ENCODE results near the gene HAUS8. TPM values are rescaled to one million over a fixed set of nuclear protein-coding genes. Genes with fewer than 3 reads are reported as not detected.

HAUS8 gene
- polyA plus RNA-seq, 3 donors, result 2.5 to 9.3 (median 4.4) TPM

DNA sequence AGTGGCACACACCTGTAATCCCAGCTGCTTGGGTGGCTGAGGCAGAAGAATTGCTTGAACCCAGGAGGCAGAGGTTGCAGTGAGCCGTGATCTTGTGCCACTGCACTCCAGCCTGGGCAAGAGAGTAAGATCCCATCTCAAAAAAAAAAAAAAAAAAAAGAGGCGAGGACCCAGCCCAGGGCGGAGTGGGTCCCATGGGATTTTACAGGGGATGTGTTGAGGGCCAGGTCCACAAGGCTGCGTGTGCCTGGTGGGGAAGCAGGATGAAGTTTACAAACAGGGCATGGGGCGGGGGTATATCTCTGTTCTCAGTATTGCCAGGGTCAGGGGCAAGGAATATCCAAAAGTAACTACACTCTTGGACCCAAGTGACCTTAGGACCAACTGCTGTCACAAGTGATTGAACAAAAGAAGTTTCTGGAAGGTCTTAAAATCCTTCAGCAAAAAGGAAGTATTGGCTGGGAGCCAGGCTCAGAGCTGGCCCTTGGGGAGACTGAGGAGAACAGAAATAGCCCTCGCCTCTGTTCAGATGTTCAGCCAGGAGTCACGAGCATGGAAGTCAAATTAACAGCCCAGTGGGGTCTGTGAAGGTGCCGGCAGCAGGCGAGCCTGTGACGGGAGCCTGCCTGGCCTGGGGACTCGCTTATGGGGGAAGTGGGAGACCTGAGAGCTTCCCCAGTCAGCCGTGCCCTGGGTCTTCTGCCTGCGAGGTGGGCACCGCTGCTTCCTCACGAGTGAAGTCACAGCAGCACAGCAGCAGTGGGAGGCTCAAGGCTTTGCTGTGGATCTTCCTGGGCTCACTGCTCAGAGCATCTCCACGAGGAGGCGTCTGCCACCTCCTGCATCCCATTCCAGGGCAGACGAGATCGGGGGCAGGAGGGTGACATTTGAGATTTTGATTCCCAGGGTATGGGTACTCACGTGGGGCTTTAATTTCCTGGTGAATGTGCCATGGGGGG, 6.7 kb upstream of the HAUS8 start:
- no peak overlapping the region for H3K4me2 ChIP-seq (replicated peaks; ENCODE audit: extremely low read depth, low read length, poor library complexity, severe bottlenecking)
- H3K9me3 Mint-ChIP-seq, result peaks cover 0 to 1% (median 0%) of the 10 kb centered on the region in 7 donors
- H3K4me3 ChIP-seq (replicated peaks in 1 of 3; ENCODE audit: low read depth in 2 of 3, low read length in 3 of 3), result no peak overlapping the region
- intact Hi-C loops (cut with micrococcal nuclease), result no loop called here
- peaks cover 29 to 44% of the 10 kb centered on the region in 2 donors for H3K4me1 ChIP-seq (ENCODE audit: control insufficient read depth in 1 of 2, insufficient read depth in 2 of 2, low read length in 2 of 2)
- H3K36me3 ChIP-seq (replicated peaks in 1 of 2; ENCODE audit: control insufficient read depth in 1 of 2, insufficient read depth in 2 of 2, low read length in 2 of 2), result peaks cover 10 to 52% of the 10 kb centered on the region in 2 donors
- H3K4me1 Mint-ChIP-seq, result peaks cover 62% of the 10 kb centered on the region
- no peak overlapping the region for H3K9ac ChIP-seq (ENCODE audit: insufficient read depth, low read length, poor library complexity, severe bottlenecking)
- peaks cover 0 to 4% (median 0%) of the 10 kb centered on the region in 3 donors for H3K27me3 Mint-ChIP-seq (ENCODE audit: low read depth in 3 of 3)
- peaks cover 98% of the 10 kb centered on the region for H4K20me1 ChIP-seq (ENCODE audit: insufficient read depth, low read length)
- peak overlapping the region in 6 of 7 donors; percentile 11 to 82 (median 63) for H3K27ac Mint-ChIP-seq
- TF ChIP-seq CTCF (IDR thresholded peaks at IDR 0.05), result no peak
- no peaks in the 10 kb centered on the region for H3K9me3 ChIP-seq (replicated peaks in 1 of 2; ENCODE audit: control insufficient read depth in 1 of 2, insufficient read depth in 1 of 2, low read length in 2 of 2)
- peaks cover 100% of the 10 kb centered on the region for H3K79me2 ChIP-seq (ENCODE audit: insufficient read depth, low read length)
- H2AFZ ChIP-seq (ENCODE audit: insufficient read depth, low read depth, low read length, poor library complexity, severe bottlenecking), result no peak overlapping the region
- no peak for DNase-seq
- WGBS (ENCODE audit: insufficient coverage), result 67% methylated on average over 13 of the region's 20 CpGs
- H3K27me3 ChIP-seq (ENCODE audit: control insufficient read depth in 2 of 2, insufficient read depth in 2 of 2, low read length in 2 of 2), result no peaks in the 10 kb centered on the region
- H3K36me3 Mint-ChIP-seq, result peaks cover 62 to 86% of the 10 kb centered on the region in 2 donors
- H3K27ac ChIP-seq (ENCODE audit: low read depth in 1 of 2, low read length in 2 of 2), result peak overlapping the region in 1 of 2 donors; percentile 51
- H3K4me3 Mint-ChIP-seq, result no peak overlapping the region

DNA sequence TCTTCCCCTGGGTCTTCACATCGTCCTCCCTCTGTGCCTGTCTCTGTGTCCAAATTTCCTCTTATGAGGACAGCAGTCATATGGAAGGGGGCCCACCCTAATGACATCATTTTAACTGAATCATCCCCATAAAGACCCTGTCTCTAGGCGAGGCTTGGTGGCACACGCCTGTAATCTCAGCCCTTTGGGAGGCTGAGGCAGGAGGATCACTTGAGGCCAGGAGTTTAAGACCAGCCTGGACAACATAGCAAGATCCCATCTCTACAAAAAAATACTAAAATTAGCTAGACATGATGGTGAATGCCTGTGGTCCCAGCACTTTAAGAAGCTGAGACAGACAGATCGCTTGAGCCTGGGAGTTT, 5.2 kb upstream of the HAUS8 start:
- peaks cover 34 to 49% of the 10 kb centered on the region in 2 donors for H3K4me1 ChIP-seq (ENCODE audit: control insufficient read depth in 1 of 2, insufficient read depth in 2 of 2, low read length in 2 of 2)
- no peak for TF ChIP-seq CTCF (IDR thresholded peaks at IDR 0.05)
- no peaks in the 10 kb centered on the region for H3K27me3 ChIP-seq (ENCODE audit: control insufficient read depth in 2 of 2, insufficient read depth in 2 of 2, low read length in 2 of 2)
- peaks cover 0 to 36% of the 10 kb centered on the region in 2 donors for H3K36me3 ChIP-seq (replicated peaks in 1 of 2; ENCODE audit: control insufficient read depth in 1 of 2, insufficient read depth in 2 of 2, low read length in 2 of 2)
- H3K9me3 Mint-ChIP-seq, result no peaks in the 10 kb centered on the region
- no peak for DNase-seq
- intact Hi-C loops (cut with micrococcal nuclease), result no loop called here
- H3K4me1 Mint-ChIP-seq, result peaks cover 63% of the 10 kb centered on the region
- no peak overlapping the region for H3K4me3 Mint-ChIP-seq
- H4K20me1 ChIP-seq (ENCODE audit: insufficient read depth, low read length), result peaks cover 95% of the 10 kb centered on the region
- H3K27me3 Mint-ChIP-seq (ENCODE audit: low read depth in 3 of 3), result peaks cover 0 to 3% (median 0%) of the 10 kb centered on the region in 3 donors
- H3K79me2 ChIP-seq (ENCODE audit: insufficient read depth, low read length), result peaks cover 98% of the 10 kb centered on the region
- peaks cover 51 to 73% of the 10 kb centered on the region in 2 donors for H3K36me3 Mint-ChIP-seq
- H3K4me2 ChIP-seq (replicated peaks; ENCODE audit: extremely low read depth, low read length, poor library complexity, severe bottlenecking), result no peak overlapping the region
- H3K4me3 ChIP-seq (replicated peaks in 1 of 3; ENCODE audit: low read depth in 2 of 3, low read length in 3 of 3), result no peak overlapping the region
- peak overlapping the region in 4 of 7 donors; percentile 72 to 98 (median 86) for H3K27ac Mint-ChIP-seq
- WGBS (ENCODE audit: insufficient coverage), result 100% methylated on average over 2 of the region's 4 CpGs
- H3K9me3 ChIP-seq (replicated peaks in 1 of 2; ENCODE audit: control insufficient read depth in 1 of 2, insufficient read depth in 1 of 2, low read length in 2 of 2), result no peaks in the 10 kb centered on the region
- H3K9ac ChIP-seq (ENCODE audit: insufficient read depth, low read length, poor library complexity, severe bottlenecking), result no peak overlapping the region
- H2AFZ ChIP-seq (ENCODE audit: insufficient read depth, low read depth, low read length, poor library complexity, severe bottlenecking), result no peak overlapping the region
- peak overlapping the region in 1 of 2 donors; percentile 91 for H3K27ac ChIP-seq (ENCODE audit: low read depth in 1 of 2, low read length in 2 of 2)
